ENCODE results near the gene KCNQ2.

DNA sequence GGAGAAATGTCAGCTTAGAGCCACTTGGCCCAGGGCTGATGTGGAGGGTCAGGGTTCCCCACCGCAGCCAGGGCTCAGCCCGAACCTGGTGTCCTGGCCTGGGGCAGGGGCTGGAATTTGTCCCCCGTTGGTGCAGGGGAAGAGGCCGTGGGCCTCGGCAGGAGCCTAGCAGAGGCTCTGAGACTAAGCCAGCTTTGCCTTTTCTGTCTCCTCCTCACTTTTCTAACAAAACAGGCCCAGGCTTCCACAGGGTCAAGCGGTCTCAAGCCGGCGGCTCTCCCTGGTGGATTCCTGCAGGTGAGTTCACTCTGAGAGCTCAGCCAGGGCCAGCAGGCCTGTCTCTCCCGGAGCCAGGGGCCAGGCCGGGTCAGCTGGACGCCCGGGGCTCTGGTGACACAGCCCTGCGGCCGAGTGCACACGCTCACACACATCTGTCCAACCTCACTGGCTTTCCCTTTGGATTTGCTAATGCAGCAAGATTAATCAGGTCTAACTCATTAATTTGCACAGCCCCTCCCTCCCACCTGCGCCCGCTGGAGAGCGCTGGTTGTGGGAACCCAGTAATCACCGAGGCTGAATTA, 108.4 kb downstream of the KCNQ2 start:
- TF ChIP-seq, protein P1, sequence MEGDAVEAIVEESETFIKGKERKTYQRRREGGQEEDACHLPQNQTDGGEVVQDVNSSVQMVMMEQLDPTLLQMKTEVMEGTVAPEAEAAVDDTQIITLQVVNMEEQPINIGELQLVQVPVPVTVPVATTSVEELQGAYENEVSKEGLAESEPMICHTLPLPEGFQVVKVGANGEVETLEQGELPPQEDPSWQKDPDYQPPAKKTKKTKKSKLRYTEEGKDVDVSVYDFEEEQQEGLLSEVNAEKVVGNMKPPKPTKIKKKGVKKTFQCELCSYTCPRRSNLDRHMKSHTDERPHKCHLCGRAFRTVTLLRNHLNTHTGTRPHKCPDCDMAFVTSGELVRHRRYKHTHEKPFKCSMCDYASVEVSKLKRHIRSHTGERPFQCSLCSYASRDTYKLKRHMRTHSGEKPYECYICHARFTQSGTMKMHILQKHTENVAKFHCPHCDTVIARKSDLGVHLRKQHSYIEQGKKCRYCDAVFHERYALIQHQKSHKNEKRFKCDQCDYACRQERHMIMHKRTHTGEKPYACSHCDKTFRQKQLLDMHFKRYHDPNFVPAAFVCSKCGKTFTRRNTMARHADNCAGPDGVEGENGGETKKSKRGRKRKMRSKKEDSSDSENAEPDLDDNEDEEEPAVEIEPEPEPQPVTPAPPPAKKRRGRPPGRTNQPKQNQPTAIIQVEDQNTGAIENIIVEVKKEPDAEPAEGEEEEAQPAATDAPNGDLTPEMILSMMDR (IDR thresholded peaks at IDR 0.05) = no peak
- TF ChIP-seq POLR2A (IDR thresholded peaks at IDR 0.05) = no peak
